ENCODE measurements around the gene ASIC4.

The ASIC4 gene

GRCh38 chr2:219515874-219516629 lies 1.8 kb downstream of the ASIC4 start:
- no peak for DNase-seq

GRCh38 chr2:219516888-219517287 lies 2.6 kb downstream of the ASIC4 start:
- DNase-seq = no peak

DNA sequence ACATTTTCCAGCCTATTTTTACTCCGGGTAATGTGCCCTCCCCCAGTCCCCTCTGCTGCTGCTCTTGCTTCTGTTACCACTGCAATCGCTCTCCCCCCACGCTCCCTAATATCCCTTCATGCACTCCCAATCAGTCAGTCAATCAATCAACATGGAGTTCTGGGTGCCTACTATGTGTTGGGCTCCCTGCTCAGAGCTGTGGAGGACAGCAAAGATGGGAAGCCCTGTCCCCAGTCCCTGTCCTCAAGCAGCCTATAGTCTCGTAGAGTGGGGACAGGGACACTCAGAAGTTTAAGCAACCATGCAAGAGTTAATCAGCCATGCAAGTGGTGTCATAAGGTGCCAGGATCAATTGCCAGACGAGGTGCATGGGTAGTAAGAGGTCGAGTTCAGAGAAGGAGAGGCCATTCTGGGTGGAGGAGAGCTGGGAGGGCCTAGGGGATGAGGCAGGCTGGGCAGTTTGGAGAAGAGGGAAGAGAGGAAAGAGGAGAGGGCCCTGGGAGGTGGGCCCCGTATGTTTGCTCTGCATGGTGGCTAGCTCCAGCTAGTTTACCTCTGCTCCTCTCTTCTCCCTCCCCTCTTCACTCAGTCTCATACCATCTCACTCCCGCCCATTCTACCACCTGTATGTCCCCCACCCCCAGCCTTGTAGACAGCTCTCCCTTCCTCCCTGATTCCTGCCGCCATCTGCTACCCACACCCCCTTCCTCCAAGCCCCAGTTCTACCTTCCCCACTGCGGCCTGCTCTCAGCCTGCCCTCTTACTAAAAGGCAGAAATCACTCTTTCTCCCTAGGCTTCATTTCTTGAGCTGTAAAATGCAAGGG lies 3.9 kb downstream of the ASIC4 start:
- no peak for DNase-seq

DNA sequence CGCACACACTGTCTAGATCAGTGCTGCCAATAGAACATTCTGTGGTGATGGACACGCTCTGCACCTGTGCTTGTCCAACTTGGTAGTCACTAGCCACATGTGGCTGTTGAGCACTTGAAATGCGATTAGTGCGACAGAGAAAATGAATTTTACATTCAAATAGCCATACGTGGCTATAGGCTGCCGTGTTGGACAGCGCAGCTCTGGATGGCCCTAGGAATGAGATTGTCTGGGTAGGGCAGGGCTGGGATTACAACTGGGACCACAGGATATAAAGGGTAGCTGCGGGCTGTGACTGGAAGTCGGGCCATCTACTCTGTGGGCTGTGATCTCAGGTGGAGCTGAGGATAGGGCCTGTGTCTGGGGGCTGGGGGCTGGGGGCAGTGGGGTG lies 5.2 kb downstream of the ASIC4 start:
- DNase-seq = no peak

- DNase-seq = no peak
Observed at GRCh38 chr2:219520079-219520478, 5.8 kb downstream of the ASIC4 start.

DNA sequence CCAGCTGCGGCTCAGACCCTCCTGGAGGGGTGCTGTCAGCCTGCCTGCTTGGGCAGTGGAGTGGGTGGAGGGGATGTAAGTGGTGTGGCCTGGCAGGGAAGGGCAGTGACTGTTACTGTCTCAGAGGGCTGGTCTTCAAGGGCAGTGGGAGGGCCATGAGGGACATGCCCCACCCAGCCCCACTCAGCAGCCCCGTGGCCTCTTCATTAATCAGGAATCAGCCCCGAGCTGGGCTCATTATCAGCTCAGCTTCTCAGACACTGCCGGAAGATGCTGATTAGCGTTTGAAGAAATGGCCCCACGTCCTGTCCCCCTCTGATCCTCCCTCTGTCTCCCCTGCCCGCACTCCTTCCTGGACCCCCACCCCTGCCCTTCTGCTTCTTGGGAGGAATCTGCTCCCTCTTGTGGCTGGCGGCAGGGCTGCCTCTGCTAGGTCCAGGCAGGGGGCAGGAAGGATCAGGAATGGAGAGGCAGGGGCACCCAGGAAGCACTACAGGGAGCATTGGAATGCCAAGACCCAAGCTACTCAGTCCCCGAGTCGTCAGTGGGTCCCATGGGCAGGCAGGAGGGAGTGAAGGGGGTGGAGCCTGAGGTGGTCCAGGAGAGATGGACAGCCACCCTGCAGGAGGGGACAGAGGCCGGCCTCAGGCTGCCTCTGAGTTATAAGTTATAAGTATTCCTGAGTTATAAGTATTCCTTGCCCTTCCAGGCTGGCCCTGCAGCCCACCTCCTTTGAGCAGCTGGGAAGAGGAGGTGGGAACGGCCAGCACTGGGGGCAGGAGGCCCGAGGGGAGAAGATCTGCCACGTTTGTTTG lies 7.0 kb downstream of the ASIC4 start:
- DNase-seq = no peak

GRCh38 chr2:219522111-219523030 lies 8.1 kb downstream of the ASIC4 start:
- peak; percentile 62 for DNase-seq

DNA sequence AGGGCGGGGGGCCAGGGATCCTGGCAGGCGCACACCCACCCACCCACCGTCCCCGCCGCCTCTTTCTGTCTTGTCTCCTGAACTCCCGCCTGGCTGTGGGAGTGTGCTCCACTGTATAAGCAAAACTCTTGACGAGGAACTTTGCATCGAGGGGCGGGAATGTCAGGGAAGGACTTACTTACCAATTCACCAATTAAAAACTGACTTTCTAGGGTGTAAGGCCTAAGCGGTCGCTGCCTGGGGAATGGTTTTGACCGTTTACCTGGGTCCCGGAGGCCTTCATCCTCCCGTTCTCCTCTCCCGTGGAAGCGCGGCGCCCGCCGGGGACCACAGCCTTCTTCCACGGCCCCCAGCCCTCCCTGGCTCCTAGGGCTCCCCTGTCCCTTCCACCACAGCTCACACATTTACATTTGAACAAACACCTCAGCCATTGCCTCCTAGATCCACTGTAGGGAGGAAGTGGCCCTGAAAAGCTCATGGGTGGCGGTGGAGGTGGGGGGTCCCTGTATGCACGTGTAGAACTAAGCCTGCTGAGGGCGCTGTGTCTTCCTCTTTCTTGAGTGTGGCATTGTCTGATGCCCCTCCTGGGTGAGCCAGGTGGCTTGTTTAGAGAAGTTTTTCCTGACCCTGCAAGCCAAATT lies 8.9 kb downstream of the ASIC4 start:
- no peak for DNase-seq

DNA sequence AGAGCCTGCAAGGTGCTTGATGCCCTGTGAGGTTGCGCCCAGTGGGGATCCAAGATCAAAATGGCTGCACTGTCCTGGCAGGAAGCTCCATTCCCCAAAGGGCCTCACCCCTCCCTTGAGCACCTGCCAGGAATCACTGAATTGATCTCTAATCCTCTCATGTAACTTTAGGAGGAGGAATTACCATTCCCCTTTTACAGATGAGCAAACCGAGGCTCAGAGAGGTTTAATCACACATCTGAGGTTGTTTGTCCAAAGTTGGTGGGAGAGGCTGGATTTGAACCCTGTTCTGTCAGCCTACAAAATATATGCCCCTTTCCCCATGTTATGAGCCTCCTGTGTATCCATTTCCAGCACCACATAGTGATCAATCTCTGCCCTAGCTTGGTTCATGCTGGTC lies 10.5 kb downstream of the ASIC4 start:
- DNase-seq = no peak

- DNase-seq = no peak
Observed at GRCh38 chr2:219525533-219526232, 11.4 kb downstream of the ASIC4 start.

DNA sequence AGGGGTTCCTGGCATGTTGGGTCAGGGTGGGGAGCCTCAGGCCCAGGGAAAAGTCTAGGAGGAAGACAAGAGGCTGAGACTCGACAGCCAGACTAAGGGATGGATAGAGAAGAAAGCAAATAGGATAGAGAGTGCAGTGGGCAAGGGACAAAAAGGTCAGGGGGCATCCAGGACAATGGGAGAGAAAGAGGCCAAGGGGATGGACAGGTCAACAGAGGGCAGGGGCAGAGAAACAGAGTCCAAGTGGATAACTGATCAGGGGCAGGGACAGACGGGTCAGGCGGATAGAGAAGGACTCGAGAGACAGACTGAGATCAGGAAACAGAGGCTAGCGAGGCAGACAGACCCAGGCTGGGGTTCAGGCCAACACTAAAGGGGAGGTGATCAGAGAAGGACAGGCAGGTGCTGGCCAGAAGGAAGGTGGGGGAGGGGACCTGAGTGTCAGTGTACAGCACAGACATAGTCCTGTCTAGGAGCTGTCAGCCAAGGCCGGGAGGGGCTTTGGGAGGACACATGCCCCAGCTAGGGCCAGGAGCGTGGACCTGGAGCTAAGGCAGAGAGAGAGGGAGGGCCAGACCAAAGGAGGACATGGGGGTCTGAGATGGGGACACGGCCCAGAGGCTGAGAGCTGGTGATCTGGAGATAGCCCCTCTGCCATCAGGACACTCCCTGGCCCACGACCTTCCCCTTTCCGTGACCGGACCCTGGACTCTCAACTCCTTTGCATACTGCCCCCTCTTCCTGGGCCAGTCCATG lies 12.2 kb downstream of the ASIC4 start:
- no peak for DNase-seq

GRCh38 chr2:219527076-219527394 lies 12.8 kb downstream of the ASIC4 start:
- DNase-seq = no peak

- no peak for DNase-seq
Observed at GRCh38 chr2:219527472-219527871, 13.2 kb downstream of the ASIC4 start.

DNA sequence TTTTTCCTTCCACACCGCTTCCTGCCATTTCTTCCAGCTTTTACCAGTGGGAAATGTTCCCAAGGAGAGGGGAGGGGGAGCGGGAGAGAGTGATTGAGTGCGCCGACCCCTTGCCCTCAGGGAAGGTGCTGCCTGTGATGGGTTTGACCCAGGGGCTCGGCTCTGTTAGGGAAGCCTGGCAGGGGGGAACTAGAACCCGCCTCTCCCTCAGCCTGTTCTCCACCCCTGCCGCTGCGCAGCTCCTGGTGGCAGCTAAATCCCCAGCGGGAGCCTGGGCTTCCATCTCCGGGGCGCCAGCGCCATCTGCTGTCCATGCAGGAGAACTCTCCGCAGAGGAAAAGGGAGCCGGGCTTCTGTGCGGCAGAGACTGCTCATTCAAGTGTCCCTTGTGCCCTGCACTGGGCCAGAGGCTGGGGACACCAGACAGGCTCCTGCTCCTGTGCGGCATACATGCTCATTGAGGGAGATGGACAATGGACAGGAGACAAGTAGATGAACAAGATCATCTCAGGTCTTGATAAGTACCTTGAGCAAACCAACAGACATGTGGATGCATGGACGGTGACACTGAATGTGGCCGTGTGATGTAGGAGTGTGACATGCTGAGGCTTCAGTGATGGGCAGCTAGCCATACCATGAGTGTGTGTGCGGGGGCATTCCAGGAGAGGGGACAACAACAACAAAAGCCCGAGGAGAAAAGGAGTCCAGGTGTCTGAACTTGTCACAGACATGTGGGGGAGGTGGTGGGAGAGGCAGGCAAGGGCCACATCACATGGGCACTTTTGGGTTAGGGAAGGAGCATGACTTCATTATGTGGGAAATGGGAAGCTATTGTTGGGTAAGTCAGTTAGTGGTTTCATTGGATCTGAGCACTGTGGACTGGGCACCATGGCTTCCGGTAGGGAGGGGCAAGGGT lies 16.0 kb downstream of the ASIC4 start:
- peak; percentile 78 for DNase-seq

DNA sequence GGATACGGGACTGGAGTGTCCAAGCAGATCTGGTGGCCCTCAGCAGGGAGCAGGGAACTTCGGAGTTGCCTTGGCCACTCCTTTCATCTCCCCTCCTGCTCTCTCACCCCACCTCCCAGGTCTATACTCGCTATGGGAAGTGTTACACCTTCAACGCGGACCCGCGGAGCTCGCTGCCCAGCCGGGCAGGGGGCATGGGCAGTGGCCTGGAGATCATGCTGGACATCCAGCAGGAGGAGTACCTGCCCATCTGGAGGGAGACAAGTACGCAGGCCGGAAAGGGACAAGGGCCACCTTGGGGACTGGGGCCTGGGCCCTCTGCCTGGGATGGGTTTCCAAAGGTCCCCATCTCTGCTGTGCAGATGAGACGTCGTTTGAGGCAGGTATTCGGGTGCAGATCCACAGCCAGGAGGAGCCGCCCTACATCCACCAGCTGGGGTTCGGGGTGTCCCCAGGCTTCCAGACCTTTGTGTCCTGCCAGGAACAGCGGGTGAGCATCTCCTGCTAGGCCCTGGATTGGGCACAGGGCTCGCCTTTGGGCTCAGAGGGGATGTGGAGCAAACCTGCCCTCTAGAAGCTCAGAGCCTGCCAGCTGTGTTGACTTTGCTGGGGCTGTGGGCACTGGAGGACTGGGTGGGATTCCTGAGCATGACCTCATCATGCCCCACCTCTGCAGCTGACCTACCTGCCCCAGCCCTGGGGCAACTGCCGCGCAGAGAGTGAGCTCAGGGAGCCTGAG lies 17.5 kb downstream of the ASIC4 start:
- no peak for DNase-seq

DNA sequence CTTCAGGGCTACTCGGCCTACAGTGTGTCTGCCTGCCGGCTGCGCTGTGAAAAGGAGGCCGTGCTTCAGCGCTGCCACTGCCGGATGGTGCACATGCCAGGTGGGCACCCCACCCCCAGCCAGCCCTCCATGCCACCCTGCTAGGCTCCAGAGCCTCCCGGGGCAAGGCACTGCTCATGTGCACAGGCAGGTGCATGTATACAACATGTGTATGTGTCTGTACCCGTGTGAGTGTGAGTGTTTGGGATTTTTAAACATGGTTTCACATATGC lies 18.0 kb downstream of the ASIC4 start:
- DNase-seq = no peak

DNA sequence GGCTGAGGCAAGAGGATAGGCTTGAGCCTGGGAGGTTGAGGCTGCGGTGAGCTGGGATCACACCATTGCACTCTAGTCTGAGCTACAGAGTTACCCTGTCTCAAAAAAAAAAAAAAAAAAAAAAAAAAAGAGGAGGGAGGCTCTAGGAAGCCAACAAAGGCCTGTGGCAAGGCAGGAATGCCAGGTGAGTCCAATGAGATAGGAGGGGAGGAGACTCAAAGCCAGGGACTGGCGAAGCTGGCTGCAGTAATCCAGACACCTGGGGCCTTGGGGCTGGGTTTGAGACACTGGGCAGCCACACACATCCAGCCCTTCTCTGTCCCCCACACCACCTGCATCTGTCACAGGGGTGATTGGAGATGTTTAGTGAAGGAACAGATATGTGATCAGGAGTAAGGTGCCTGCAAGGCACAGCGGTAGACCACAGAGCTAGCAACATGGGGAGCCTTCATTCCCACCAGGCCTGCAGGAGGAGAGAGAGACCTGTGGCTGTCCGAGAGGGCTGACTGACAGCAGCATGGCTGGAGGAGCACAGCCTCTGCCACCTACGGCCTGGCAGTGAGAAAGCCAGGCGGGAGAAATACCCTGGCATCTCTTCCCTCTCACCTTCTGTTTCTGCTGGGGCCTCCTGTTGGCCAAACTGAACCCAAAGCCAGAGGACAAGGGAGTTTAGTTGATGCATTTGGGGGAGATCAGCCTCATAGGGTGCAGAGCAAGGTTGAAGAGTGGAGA lies 19.8 kb downstream of the ASIC4 start:
- DNase-seq = no peak

DNA sequence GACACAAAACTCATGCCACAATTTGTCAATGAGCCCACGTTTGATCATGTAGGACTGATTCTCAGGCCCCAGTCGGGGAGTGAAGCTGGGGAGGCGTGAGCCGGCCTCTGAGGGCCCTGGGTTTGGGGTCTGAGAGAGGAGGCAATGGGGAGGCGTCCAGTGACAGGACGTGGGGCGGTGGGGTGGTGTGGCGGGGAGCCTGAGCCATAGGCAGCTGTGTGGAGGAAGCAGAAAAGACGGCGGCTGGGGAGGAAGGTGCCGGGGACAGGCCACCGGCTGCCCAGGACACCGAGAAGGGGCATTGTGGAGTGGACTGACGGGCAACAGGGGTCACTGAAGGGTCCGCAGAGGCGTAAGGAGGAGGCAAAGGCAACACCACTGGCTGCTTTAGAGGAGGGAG lies 22.1 kb downstream of the ASIC4 start:
- DNase-seq = no peak

Data from right kidney (tissue), 1 donor.